GM12878 (cell line): Measurements from ENCODE around the gene NXPH1.

Experiments used
- BMI1 ChIP-seq: fragments of 450-650 bp; IDR thresholded peaks from 2 replicates; pipeline ENCODE4 v1.6.1; 2016; ENCODE audit warnings: mild to moderate bottlenecking, moderate library complexity, borderline replicate concordance
- GABPA ChIP-seq: IDR thresholded peaks from 2 replicates; pipeline ENCODE4 v1.6.1; 2014; ENCODE audit warnings: antibody characterized with exemption, low read depth, mild to moderate bottlenecking, inconsistent platforms
- POLR2A ChIP-seq: IDR thresholded peaks from 2 replicates; pipeline ENCODE4 v1.6.1; 2011; ENCODE audit warnings: low read depth, mild to moderate bottlenecking, low read length
- TF ChIP-seq, protein P1 (sequence below): IDR thresholded peaks from 2 replicates; pipeline ENCODE4 v1.6.1; 2011; ENCODE audit warnings: borderline replicate concordance, low read depth, mild to moderate bottlenecking, moderate library complexity, mixed read lengths, low read length; ENCODE audit not compliant: insufficient read depth; ENCODE audit errors: extremely low read length

- TF ChIP-seq POLR2A (no peak), BMI1 (no peak), GABPA (no peak)
- TF ChIP-seq, protein P1, sequence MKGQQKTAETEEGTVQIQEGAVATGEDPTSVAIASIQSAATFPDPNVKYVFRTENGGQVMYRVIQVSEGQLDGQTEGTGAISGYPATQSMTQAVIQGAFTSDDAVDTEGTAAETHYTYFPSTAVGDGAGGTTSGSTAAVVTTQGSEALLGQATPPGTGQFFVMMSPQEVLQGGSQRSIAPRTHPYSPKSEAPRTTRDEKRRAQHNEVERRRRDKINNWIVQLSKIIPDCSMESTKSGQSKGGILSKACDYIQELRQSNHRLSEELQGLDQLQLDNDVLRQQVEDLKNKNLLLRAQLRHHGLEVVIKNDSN: no peak
These were observed 76.2 kb downstream of the NXPH1 start for GRCh38 chr7:8509621-8510020.
